ENCODE data around the gene RAP2B. TPM values are rescaled to one million over a fixed set of nuclear protein-coding genes. Genes with fewer than 3 reads are reported as not detected.
A peak's percentile ranks its signal among the peaks of the same experiment; 100 is the strongest.
"Not testable (repeated sequence)": the region's sequence is repeated elsewhere in the genome, so short reads cannot be mapped to it uniquely, and the experiment has no call there.

Gene RAP2B
- total RNA-seq, 1 donor from 2014 or later, result 3.3 TPM

DNA sequence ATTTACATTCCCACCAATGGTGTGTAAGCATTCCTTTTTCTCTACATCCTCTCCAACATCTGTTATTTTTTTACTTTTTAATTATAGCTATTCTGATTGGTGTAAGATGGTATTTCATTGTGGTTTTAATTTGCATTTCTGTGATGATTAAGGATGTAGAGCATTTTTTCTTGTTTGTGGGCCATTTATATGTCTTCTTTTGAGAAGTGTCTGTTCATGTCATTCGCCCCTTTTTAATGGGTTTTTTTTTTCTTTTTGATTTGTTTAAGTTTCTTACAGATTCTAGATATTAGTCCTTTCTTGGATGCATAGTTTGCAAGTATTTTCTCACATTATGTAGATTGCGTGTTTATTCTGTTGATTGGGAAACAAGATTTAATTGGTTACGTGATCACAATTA lies 14.2 kb downstream of the RAP2B start:
- ATAC-seq (no peak), DNase-seq (ENCODE audit: missing footprints) (no peak)
- intact Hi-C loops (cut with DNase I), result no loop called here

DNA sequence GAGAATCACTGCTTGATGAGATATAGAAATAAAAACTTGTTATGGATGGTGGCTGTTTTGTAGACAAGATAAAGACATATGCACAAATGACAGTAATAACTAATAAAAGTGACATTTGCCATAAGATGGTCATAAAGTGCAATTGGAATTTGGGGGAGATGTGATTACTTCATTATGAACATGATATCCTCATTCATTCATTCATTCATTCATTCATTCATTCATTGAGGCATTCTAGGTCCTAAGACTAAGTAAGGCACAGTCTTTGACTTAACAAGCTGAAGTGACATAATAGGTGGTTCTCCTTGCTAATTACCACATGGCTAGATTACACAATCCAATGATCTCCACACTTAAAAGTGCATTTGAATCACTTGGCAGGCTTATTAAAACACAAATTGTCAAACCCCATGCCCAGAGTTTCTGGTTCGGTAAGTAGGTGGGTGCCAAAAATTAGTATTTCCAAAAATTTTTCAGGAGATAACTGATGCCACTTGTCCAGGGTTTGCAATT lies 18.9 kb downstream of the RAP2B start:
- intact Hi-C loops (cut with DNase I), result no loop called here
- ATAC-seq, result no peak

DNA sequence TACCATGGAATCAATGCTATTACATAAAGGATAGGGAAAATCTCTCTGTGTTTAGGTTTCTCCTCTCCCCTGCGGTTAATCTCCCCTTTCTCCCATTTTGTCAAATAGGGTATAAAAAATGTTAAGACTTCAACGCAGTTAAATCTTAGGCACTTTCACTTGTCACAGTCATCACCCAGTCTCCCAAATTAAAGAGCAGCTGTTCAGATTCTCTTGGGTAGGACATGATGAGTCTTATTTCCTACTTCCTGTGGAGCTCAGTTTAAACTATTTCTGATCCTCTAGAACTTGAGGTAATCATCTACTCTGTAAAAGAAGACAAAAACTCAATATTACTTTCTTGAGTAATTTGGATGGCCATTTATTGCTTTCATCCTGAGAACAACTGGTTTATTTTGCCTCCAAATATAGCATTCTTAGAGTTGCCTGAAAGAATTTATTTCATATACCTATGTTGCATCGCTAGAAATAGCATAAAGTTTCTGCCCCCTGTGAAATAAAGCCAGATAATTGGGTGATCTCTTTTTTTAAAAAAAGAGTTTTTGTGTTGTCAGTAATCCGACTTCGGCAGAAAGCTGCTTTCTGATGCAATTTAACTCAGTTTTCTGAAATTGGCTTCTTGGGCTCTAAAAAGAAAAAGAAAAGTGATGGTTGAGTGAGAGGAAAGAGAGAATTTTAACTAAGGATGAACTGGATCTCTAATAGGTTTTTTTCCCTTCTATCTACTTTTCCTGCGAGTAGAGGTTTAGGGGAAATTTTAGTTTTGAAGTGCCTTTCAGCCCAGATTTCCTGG lies 20.7 kb downstream of the RAP2B start:
- no peak for ATAC-seq
- intact Hi-C loops (cut with DNase I), result no loop called here
- no peak for DNase-seq (ENCODE audit: missing footprints)

More for the DNA sequence above, 18.9 kb downstream of the RAP2B start:
- DNase-seq (ENCODE audit: missing footprints), result no peak

DNA sequence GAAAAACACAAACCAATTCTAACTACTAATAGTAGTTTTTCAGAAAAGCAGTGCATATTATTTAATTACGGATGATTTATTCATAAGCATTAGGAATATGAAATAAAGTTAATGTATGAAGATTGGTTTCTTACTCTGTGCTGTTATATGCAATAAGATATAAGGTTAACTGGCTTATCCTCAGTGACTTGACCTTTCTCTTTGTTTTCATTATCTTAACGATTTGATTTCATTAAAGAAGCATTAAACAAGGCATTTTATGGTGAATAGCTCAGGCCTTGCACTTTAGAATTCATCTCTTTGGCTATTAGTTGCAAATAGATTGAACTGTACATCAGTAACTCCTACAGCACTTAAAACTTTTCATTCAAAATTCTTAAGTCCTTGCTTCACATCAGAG lies 28.9 kb downstream of the RAP2B start:
- ATAC-seq, result no peak
- intact Hi-C loops (cut with DNase I), result no loop called here
- no peak for DNase-seq (ENCODE audit: missing footprints)

DNA sequence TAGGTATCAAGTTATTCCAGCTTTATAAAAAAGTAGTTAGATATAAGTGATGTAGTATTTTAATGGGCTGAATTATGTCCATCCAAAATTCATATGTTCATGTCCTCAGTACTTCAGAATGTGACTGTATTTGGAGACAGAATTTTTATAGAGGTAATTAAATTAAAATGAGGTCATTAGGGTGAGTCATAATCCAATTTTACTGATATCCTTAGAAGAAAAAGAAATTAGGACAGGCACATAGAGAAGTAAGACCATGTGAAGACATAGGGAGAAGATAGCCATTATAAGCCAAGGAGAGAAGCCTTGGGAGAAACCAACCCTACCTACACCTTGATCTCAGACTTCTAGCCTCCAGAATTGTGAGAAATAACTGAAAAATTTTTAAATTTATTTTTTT lies 30.3 kb downstream of the RAP2B start:
- ATAC-seq (no peak), DNase-seq (ENCODE audit: missing footprints) (no peak)
- intact Hi-C loops (cut with DNase I), result no loop called here

DNA sequence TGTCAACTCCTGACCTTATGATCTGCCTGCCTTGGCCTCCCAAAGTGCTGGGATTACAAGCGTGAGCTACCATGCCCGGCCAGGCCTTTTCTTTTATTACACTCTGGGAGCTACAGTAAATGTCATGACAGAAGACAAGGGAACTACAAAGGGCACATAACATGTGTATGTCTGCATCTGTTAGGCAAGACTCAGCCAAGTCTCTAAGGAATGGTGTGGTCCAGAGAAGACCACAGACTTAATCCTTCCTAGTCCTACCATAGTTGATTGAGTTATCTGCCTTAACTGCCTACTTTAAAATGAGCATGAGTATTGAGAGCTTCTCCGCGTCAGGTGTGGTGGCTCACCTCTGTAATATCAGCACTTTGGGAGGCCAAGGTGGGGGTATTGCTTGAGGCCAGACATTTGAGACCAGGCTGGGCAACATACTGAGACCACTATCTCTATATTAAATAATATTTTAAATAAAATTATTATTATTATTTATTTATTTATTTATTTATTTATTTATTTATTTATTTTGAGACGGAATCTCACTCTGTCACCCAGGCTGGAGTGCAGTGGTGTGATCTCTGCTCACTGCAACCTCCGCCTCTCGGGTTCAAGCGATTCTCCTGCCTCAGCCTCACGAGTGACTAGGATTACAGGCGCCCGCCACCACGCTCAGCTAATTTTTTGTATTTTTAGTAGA lies 31.9 kb downstream of the RAP2B start:
- intact Hi-C loops (cut with DNase I), result not testable (repeated sequence)

DNA sequence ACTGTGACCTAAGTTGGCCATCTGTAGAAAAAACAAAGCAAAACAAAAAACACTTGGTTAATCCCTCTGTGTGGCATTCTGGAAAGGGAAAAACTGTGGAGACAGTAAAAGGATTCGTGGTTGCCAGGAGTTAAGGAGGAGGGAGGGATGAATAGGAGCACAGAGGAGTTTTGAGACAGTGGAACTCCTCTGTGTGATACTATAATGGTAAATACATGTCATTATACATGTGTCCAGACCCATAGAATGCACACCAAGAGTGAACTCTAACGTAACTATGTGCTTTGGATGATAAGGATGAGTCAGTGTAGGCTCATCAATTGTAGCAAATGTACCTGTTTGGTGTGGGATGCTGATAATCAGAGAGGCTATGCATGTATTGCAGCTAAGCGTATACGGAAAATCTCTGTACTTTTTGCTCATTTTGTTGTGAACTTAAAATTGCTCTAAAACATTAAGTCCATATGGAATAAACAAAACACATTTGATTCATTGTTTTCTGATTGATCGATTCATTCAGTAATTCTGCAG lies 33.4 kb downstream of the RAP2B start:
- intact Hi-C loops (cut with DNase I), result no loop called here
- no peak for ATAC-seq

More for the DNA sequence above, 31.9 kb downstream of the RAP2B start:
- not testable (repeated sequence) for ATAC-seq; DNase-seq (ENCODE audit: missing footprints)

DNA sequence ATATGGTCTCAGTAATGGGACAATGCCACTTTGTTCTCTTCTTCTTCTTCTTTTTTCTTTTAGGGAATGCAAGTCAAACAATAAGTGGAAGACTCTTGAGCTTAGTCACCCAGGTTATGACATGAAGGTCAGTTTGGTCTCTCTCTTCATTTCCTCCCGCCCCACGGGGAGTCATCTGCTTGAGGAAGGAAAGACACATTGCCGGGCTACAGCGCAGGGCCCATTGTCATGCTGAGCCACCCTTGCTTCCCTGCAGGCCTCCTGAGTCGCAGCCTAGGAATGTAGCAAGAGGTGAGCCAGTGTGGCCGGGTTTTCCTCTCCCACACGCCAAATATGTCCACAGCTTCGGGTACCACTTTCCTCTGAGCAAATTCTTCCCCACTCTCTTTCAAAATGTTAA lies 47.6 kb downstream of the RAP2B start:
- no peak for ATAC-seq
- intact Hi-C loops (cut with DNase I), result no loop called here
- peak; percentile 81 for DNase-seq (ENCODE audit: missing footprints)

More for the DNA sequence above, 33.4 kb downstream of the RAP2B start:
- DNase-seq (ENCODE audit: missing footprints), result no peak

DNA sequence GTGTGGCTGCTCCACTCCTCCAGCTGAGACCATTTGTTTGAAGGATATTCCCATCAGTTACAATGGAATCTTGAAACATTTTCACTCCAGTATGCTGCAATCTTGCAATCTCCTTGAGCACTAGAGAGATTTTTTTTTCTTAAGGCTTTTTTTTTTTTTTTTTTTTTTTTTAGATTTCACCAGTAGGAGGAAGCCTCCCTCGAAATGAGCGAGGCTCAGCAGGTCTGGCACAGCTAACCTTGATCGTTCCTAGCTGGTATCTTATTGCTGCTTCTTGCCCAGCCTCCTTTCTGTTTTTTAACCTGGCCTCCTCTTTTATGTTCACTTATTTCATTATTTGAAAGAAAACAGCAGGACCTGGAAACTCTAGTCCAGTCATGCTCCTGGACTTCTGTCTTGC lies 48.1 kb downstream of the RAP2B start:
- intact Hi-C loops (cut with DNase I), result no loop called here
- DNase-seq (ENCODE audit: missing footprints) (no peak), ATAC-seq (no peak)

DNA sequence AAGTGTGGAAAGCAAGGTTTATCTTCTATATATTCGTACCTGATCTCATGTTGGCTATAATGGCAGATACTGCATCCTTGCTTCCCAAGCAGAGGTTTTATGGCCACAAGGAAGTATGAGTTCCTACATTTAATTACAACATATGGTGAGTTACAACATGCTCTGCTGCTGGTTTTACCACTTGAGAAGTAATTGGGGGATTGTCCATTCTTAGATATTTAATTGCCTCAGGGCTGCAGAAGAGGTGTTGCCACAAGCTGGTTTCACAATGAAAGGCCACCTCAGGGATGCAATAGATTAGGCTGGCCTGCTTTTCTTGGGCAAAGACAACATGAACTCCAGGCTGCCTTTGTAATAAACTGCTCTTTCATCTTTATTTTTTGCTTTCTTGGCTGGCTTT lies 48.6 kb downstream of the RAP2B start:
- intact Hi-C loops (cut with DNase I), result no loop called here
- no peak for DNase-seq (ENCODE audit: missing footprints)
- no peak for ATAC-seq

DNA sequence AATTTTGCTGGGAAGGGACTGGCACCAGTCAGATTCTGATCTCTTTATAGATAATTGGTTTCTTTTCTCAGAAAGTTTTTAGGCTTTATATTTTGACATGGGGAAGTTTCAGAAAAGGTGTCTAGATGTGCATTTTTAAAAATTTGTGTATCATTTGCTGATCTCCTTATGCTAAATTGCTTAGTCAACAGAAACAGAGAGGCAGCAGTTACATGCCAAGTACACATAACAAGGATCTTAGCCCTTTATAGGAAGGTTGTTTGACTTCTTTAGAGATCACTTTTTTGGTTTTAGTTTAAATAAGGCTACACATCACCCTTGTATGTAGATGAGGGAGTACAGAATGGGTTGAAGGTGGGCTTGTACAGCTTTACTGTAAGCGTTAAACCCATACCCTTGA lies 53.5 kb downstream of the RAP2B start:
- intact Hi-C loops (cut with DNase I), result no loop called here
- ATAC-seq, result no peak

DNA sequence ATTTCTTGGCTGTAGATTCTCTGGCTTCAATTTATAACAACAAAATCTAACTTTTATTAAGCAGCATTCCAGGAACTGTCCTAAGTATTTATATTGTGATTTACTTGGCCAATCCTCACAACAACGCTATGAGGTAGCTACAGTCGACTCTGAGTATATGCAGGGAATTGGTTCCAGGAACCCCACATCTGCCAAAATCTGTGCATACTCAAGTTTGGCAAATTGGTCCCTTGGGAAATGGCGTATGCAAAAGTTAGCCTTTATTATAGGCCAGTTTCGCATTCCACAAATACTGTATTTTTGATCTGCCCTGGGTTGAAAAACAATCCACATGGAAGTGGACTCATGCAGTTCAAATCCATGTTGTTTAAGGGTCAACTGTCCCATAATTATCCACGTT lies 53.9 kb downstream of the RAP2B start:
- intact Hi-C loops (cut with DNase I), result no loop called here
- DNase-seq (ENCODE audit: missing footprints) (no peak), ATAC-seq (no peak)

More for the DNA sequence above, 53.5 kb downstream of the RAP2B start:
- no peak for DNase-seq (ENCODE audit: missing footprints)

DNA sequence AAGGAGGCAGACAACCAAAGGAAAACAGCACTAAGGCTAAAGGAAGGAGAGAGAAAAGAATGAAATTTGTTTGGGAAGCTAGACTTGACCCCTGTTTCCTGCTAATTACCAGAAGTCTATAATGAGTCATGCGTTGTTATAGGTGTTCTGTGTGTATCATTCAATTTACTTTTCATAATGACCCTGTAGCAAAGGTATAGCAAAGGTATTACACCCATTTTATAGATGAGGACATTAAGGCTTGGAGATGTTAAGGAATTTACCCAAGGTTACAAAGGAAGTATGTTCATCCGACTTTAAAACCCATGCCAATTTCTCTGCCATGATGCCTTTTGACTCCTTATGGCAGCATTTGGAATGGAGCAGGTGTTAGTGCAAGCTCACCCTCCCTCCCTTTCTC lies 54.9 kb downstream of the RAP2B start:
- DNase-seq (ENCODE audit: missing footprints) (no peak), ATAC-seq (no peak)
- intact Hi-C loops (cut with DNase I), result no loop called here

DNA sequence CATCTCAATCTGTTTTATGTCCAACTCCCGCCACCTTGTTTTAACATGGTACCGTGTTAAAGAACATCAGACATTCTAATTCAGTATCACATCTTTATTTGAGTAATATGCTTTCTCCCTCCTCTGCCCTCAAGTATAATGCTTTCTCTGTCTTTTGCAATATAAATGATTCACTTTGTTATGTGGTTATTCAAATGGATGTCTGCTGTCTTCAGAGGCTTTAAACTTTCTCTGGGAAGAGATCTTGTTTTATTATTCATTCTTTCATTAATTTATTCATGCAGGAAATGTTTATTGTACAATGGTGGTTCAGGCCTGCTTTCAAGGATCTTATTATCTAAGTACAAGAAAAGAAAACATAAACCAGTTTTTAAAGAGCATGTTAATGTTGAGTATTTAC lies 57.1 kb downstream of the RAP2B start:
- DNase-seq (ENCODE audit: missing footprints), result no peak
- no peak for ATAC-seq
- intact Hi-C loops (cut with DNase I), result no loop called here
